HL-60 (cell line): ENCODE measurements around the gene THRB.

Experiments used
- DNase-seq, 2 experiments: peaks; one replicate each; pipeline ENCODE4 v3.0.0-alpha.2; 2010 to 2020; ENCODE audit warnings: low read depth in 1 of 2, low spot score in 1 of 2
- H3K27ac ChIP-seq: fragments of 250-450 bp; sonication (Bioruptor Pico); replicated peaks from 2 replicates; pipeline ENCODE4 v1.5.1; 2020; ENCODE audit warnings: mild to moderate bottlenecking, moderate library complexity
- H3K27me3 ChIP-seq: fragments of 250-450 bp; sonication (Bioruptor Pico); 2 replicates; pipeline ENCODE4 v1.5.1; 2021; ENCODE audit warnings: mild to moderate bottlenecking, moderate library complexity; ENCODE audit not compliant: insufficient read depth, poor library complexity, severe bottlenecking
- H3K4me3 ChIP-seq: replicated peaks from 2 replicates; pipeline ENCODE4 v1.5.1; 2011; ENCODE audit warnings: mild to moderate bottlenecking, control low read depth, low read length; ENCODE audit not compliant: insufficient read depth
- CTCF ChIP-seq: IDR thresholded peaks from one replicate; pipeline ENCODE4 v1.5.1; 2011; ENCODE audit warnings: low read length, control low read depth, inconsistent platforms; ENCODE audit not compliant: insufficient read depth
- GABPA ChIP-seq: IDR thresholded peaks from 2 replicates; pipeline ENCODE4 v1.6.1; 2012; ENCODE audit warnings: low read depth
- POLR2AphosphoS5 ChIP-seq: IDR thresholded peaks from 2 replicates; pipeline ENCODE4 v1.6.1; 2012; ENCODE audit warnings: low read depth
- REST ChIP-seq: IDR thresholded peaks from 2 replicates; pipeline ENCODE4 v1.6.1; 2012; ENCODE audit warnings: low read depth; ENCODE audit not compliant: insufficient replicate concordance
- SPI1 ChIP-seq: IDR thresholded peaks from 2 replicates; pipeline ENCODE4 v1.6.1; 2012; ENCODE audit warnings: low read depth, mild to moderate bottlenecking, borderline replicate concordance

THRB gene

GRCh38 chr3:24359102-24359501, 135.5 kb downstream of the THRB start:
- TF ChIP-seq CTCF (no peak), POLR2AphosphoS5 (no peak), REST (no peak)
- Histone ChIP-seq H3K27me3 (no peaks in the 10 kb centered on the region), H3K4me3 (no peak overlapping the region), H3K27ac (no peak overlapping the region)
- no peak for DNase-seq

GRCh38 chr3:24357635-24358034, 137.0 kb downstream of the THRB start:
- Histone ChIP-seq H3K27me3 (no peaks in the 10 kb centered on the region), H3K27ac (no peak overlapping the region), H3K4me3 (no peak overlapping the region)
- no peak for DNase-seq
- TF ChIP-seq REST (no peak), POLR2AphosphoS5 (no peak), CTCF (no peak)

- Histone ChIP-seq H3K27ac (no peak overlapping the region), H3K4me3 (no peak overlapping the region), H3K27me3 (peaks cover 8% of the 10 kb centered on the region)
- TF ChIP-seq GABPA = no peak
- TF ChIP-seq CTCF = no peak
- no peak for TF ChIP-seq POLR2AphosphoS5
- TF ChIP-seq REST = no peak
- TF ChIP-seq SPI1 = no peak
- no peak for DNase-seq
Observed at GRCh38 chr3:24355806-24356205, 138.8 kb downstream of the THRB start.
